Common myeloid progenitor, CD34-positive (primary cell): Measurements from ENCODE around the gene CEP131.
"Not testable (repeated sequence)": the region's sequence is repeated elsewhere in the genome, so short reads cannot be mapped to it uniquely, and the experiment has no call there.

Experiments
- CTCF ChIA-PET: fragments of 350-600 bp; sonication (Branson Sonifier 250); formaldehyde crosslinking; loops from one replicate; lab custom pipeline; 2021; ENCODE audit warnings: antibody characterized with exemption; lab: Charles Lee
- POLR2A ChIA-PET: fragments of 350-600 bp; sonication (Branson Sonifier 250); formaldehyde crosslinking; loops from one replicate; lab custom pipeline; 2021; ENCODE audit warnings: antibody characterized with exemption; lab: Charles Lee
- DNase-seq, 3 donors: peaks; one replicate each; pipeline versions ENCODE4 v3.0.0 to v3.0.0-alpha.2; 2013
- H3K27ac ChIP-seq, 2 experiments: 1 replicate in 1 of 2; 2 replicates in 1 of 2; pipeline ENCODE4 v1.7.0; 2013; ENCODE audit warnings: inconsistent platforms in 2 of 2, low read length in 2 of 2, mild to moderate bottlenecking in 2 of 2, low read depth in 1 of 2, moderate library complexity in 1 of 2; ENCODE audit not compliant: severe bottlenecking in 2 of 2, insufficient read depth in 1 of 2, poor library complexity in 1 of 2
- H3K27me3 ChIP-seq, 5 experiments: replicated peaks in 2 of 5; 1 replicate in 3 of 5; 2 replicates in 2 of 5; pipeline versions ENCODE4 v1.6.1 to v1.7.0; 2013; ENCODE audit warnings: low read length in 4 of 5, mild to moderate bottlenecking in 2 of 5, moderate library complexity in 2 of 5, inconsistent platforms in 1 of 5; ENCODE audit not compliant: insufficient read depth in 5 of 5, control insufficient read depth in 4 of 5
- H3K36me3 ChIP-seq, 4 experiments: 1 replicate in 2 of 4; 2 replicates in 2 of 4; pipeline versions ENCODE4 v1.6.1 to v1.7.0; 2013; ENCODE audit warnings: low read length in 3 of 4, control low read depth in 1 of 4, mild to moderate bottlenecking in 1 of 4; ENCODE audit not compliant: control insufficient read depth in 4 of 4, insufficient read depth in 4 of 4
- H3K4me1 ChIP-seq, 4 experiments: 1 replicate in 3 of 4; 2 replicates in 1 of 4; pipeline versions ENCODE4 v1.6.1 to v1.7.1; 2013; ENCODE audit warnings: low read length in 3 of 4, mild to moderate bottlenecking in 3 of 4, control low read depth in 1 of 4, inconsistent platforms in 1 of 4, moderate library complexity in 1 of 4; ENCODE audit not compliant: control insufficient read depth in 4 of 4, insufficient read depth in 4 of 4; ENCODE audit errors: control extremely low read depth in 1 of 4
- H3K4me3 ChIP-seq, 7 experiments: 1 replicate in 4 of 7; 2 replicates in 3 of 7; pipeline versions ENCODE4 v1.5.1 to v1.7.0; 2013; ENCODE audit warnings: mild to moderate bottlenecking in 7 of 7, low read length in 6 of 7, moderate library complexity in 6 of 7, inconsistent platforms in 2 of 7, low read depth in 2 of 7, control low read depth in 1 of 7; ENCODE audit not compliant: insufficient read depth in 4 of 7, control insufficient read depth in 1 of 7; ENCODE audit errors: extremely low read depth in 1 of 7
- H3K9me3 ChIP-seq, 5 experiments: 1 replicate in 4 of 5; 2 replicates in 1 of 5; pipeline versions ENCODE4 v1.6.1 to v1.7.1; 2013; ENCODE audit warnings: low read length in 4 of 5, mild to moderate bottlenecking in 2 of 5, inconsistent platforms in 1 of 5, low read depth in 1 of 5, moderate library complexity in 1 of 5; ENCODE audit not compliant: control insufficient read depth in 4 of 5, insufficient read depth in 2 of 5; ENCODE audit errors: control extremely low read depth in 1 of 5
- WGBS: methylation state at CpG from one replicate; pipeline ENCODE4 v1.1.5; 2013; ENCODE audit not compliant: insufficient coverage; 5-methylcytosine and 5-hydroxymethylcytosine counted together

The CEP131 gene

DNA sequence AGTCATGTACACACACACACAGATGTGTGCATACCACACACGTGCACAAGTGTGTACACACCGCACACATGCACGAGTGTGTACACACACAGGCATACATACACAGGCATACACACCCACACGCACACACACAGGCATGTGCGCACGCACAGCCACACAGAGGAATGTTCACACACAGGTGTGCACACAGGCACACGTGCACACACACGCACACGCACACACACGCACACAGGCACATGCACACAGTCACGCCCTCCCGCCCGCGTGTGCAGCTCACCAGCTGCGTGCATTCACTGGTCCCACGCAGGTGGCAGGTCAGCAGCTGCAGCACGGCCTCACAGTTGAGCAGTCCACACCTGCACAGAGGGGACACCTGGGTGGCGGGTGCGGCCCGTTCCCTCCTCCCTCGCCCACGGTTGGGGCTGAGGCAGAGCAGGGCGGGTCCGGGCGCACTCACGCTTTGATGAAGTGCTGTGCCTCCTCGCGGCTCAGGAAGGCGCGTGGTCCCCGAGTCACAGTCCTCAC lies 8.4 kb upstream of the CEP131 start:
- H3K27ac ChIP-seq, result no peak overlapping the region
- CTCF ChIA-PET, result interaction anchor here (1.0 to 4.9 kb wide), 5 partner anchors 8 to 89 kb away, joined by 3 to 22 read pairs (median 3); partner anchors contain the start of gene CEP131
- peaks cover 0 to 19% (median 12%) of the 10 kb centered on the region in 4 experiments for H3K4me1 ChIP-seq
- H3K4me3 ChIP-seq, result no peak overlapping the region
- DNase-seq, result no peak
- POLR2A ChIA-PET, result no interaction called here
- peaks cover 8 to 66% (median 42%) of the 10 kb centered on the region in 4 experiments for H3K36me3 ChIP-seq
- H3K27me3 ChIP-seq, result no peaks in the 10 kb centered on the region
- peaks cover 0 to 4% (median 0%) of the 10 kb centered on the region in 5 experiments for H3K9me3 ChIP-seq
- 89% methylated on average over 26 of the region's 31 CpGs for WGBS

DNA sequence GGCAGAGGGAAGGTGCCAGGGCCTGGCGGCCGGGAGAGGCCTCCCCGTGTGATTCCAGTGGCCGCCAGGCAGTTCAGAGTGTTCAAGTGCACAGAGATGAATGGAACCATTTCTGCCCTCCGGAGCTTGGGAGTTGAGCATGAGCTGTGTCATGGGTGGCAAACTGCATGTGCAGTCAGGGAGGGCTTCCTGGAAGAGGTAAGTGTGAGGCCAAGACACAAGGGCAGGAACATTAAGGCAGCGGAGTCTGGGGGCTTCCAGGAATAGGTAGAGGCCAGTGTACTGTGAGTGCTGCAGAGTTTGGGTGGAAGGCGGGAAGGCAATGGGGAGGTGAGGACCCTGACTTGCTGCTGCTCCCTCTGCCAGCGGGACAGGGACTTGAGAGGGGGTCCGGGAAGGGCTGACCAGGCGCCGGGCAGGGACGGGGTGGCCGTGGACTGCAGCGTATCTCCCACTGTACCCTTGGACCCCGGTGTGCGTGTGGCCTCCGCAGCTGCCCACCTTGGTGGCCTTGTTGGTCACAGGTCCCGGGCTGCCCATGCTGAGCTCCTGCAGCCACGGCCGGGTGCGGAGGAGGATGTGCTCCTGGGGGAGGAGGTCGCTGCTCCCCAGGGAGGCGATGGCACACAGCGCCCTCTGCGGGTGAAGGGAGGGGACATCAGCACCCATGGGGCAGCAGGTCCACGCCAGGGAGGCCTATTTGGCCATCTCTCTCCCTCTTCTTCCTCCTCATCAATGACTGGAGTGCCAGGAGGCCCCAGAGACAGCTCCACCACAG lies 7.5 kb upstream of the CEP131 start:
- no peak overlapping the region for H3K27ac ChIP-seq
- peaks cover 8 to 58% (median 38%) of the 10 kb centered on the region in 4 experiments for H3K36me3 ChIP-seq
- H3K4me1 ChIP-seq, result peaks cover 0 to 19% (median 12%) of the 10 kb centered on the region in 4 experiments
- no peak overlapping the region for H3K4me3 ChIP-seq
- WGBS, result 97% methylated on average over 24 of the region's 26 CpGs
- no peak for DNase-seq
- ChIA-PET CTCF (interaction anchor here (1.0 to 4.9 kb wide), 7 partner anchors 8 to 88 kb away, joined by 3 to 22 read pairs (median 3); partner anchors contain the start of genes NDUFAF8 and TEPSIN), POLR2A (no interaction called here)
- peaks cover 0 to 4% (median 0%) of the 10 kb centered on the region in 5 experiments for H3K9me3 ChIP-seq
- H3K27me3 ChIP-seq, result no peaks in the 10 kb centered on the region

DNA sequence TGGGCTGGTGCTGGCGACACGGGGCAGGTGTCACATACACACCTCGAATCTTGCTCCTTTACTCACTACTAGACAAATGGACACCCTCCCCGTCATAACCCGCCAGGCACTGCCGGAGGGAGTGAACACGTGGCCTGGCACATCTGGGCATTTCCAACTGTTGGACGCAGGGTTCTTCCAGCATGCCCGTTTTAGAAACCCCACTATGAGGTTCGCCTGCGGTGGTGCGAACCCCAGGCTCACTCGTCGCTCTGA lies 6.8 kb upstream of the CEP131 start:
- peaks cover 0 to 19% (median 12%) of the 10 kb centered on the region in 4 experiments for H3K4me1 ChIP-seq
- H3K36me3 ChIP-seq, result peaks cover 8 to 55% (median 38%) of the 10 kb centered on the region in 4 experiments
- 97% methylated on average over 14 of the region's 14 CpGs for WGBS
- POLR2A ChIA-PET, result no interaction called here
- DNase-seq, result no peak
- CTCF ChIA-PET, result interaction anchor here (1.0 to 4.9 kb wide), 3 partner anchors 10 to 87 kb away, joined by 3 to 22 read pairs (median 5); no protein-coding TSS in a partner anchor
- H3K9me3 ChIP-seq, result peaks cover 0 to 4% (median 0%) of the 10 kb centered on the region in 5 experiments
- no peaks in the 10 kb centered on the region for H3K27me3 ChIP-seq
- H3K27ac ChIP-seq, result no peak overlapping the region
- no peak overlapping the region for H3K4me3 ChIP-seq

DNA sequence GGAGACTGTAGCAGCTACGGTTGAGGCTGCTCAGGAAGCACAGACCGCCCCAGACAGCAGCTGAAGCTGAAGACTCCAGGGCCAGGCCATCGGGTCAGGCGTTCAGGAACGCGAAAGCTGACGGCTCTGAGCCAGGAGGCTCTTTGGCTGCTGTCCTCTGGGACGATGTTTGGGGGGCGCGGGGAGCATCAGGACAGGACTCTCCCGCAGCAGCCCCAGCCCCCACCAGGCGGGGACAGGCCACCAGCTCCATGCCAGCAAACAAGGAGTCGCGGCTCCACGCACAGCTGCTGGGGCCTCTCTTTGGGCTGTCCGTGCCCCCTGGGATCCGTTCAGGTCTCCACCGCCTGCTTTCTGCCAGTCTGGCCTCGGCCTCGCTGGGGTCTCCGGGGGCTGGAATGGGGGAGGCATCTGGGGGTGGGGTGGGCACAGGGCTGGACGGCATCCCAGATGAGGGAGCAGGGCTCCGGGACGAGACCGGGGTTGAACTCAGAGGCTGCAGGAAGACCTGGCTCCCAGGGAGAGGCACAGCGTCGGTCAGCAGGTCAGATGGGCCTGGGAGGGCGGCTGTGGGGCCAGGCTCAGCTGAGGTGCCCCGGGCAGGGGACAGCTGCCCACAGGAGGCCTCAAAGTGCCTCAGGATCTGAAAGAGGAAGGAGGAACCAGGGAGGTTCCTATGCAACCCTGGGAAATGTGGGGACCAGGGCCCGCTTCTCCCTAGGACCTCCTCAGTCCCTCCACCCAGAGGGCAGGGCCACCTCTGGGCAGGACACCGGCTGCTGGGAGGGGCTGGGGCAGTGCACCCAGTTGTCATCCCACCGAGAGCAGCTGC lies 6.3 kb upstream of the CEP131 start:
- peaks cover 0 to 4% (median 0%) of the 10 kb centered on the region in 5 experiments for H3K9me3 ChIP-seq
- ChIA-PET CTCF (interaction anchor here (0.9 to 4.9 kb wide), 4 partner anchors 9 to 87 kb away, joined by 3 to 22 read pairs (median 4); no protein-coding TSS in a partner anchor), POLR2A (no interaction called here)
- DNase-seq, result no peak
- no peak overlapping the region for H3K4me3 ChIP-seq
- peaks cover 8 to 53% (median 37%) of the 10 kb centered on the region in 4 experiments for H3K36me3 ChIP-seq
- no peaks in the 10 kb centered on the region for H3K27me3 ChIP-seq
- H3K27ac ChIP-seq, result no peak overlapping the region
- 96% methylated on average over 28 of the region's 32 CpGs for WGBS
- peaks cover 0 to 22% (median 15%) of the 10 kb centered on the region in 4 experiments for H3K4me1 ChIP-seq

DNA sequence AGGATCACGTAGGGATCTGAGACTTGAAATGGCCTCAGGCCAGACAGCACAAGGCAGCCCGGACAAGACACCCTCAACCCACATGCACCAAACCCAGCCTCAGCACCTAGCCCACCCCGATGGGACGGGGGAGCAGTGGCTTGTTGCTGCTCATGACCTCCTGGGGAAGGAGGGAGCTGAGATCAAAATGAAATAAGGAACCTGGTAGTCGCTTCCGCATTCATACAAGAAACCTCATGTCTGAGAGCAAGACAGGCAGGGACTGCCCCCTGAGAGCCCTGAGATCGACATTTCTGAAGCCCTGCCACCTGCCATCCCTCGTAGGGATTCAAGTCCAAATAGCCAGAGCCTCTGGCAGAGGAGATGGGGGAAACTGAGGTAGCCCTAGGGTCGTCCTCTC lies 5.7 kb upstream of the CEP131 start:
- H3K27me3 ChIP-seq, result no peaks in the 10 kb centered on the region
- ChIA-PET POLR2A (no interaction called here), CTCF (interaction anchor here (0.9 to 4.9 kb wide), 2 partner anchors 9 to 86 kb away, joined by 3 to 22 read pairs; no protein-coding TSS in a partner anchor)
- H3K9me3 ChIP-seq, result peaks cover 0 to 4% (median 0%) of the 10 kb centered on the region in 5 experiments
- peak in 2 of 3 donors; percentile 56 to 60 for DNase-seq
- H3K4me1 ChIP-seq, result peaks cover 5 to 28% (median 21%) of the 10 kb centered on the region in 4 experiments
- 72% methylated on average over 7 of the region's 9 CpGs for WGBS
- H3K36me3 ChIP-seq, result peaks cover 8 to 47% (median 34%) of the 10 kb centered on the region in 4 experiments
- H3K4me3 ChIP-seq, result peak overlapping the region in 1 of 7 experiments; percentile 1
- no peak overlapping the region for H3K27ac ChIP-seq

DNA sequence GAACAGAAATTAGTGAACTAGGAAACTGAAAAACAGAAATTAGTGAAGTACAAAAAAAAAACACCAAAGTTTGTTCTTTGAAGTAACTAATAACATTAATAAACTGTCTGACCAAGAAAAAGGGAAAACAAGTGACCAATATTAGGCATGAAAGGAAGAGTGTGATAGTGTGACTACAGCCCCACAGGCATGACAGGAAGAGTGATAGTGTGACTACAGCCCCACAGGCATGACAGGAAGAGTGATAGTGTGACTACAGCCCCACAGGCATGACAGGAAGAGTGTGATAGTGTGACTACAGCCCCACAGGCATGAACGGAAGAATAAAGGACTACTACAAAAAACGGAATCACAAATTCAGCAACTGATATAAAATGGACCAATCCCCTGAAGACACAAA lies 4.9 kb upstream of the CEP131 start:
- H3K27me3 ChIP-seq, H3K4me3 ChIP-seq, H3K9me3 ChIP-seq, POLR2A ChIA-PET: not testable (repeated sequence)
- Histone ChIP-seq H3K36me3 (peaks cover 7 to 39% (median 30%) of the 10 kb centered on the region in 4 experiments), H3K27ac (peak overlapping the region in 1 of 2 experiments; percentile 49), H3K4me1 (peaks cover 5 to 31% (median 24%) of the 10 kb centered on the region in 4 experiments)
- no CpG with 5 or more reads among the region's 2 CpGs for WGBS
- CTCF ChIA-PET, result interaction anchor here (1.2 kb wide), 1 partner anchor 13 kb away, joined by 3 read pairs; no protein-coding TSS in a partner anchor
- peak in 1 of 3 donors; percentile 26 for DNase-seq
